ENCODE measurements around the gene HOXC4.
"Not testable (repeated sequence)": the region's sequence is repeated elsewhere in the genome, so short reads cannot be mapped to it uniquely, and the experiment has no call there.

HOXC4 gene

GRCh38 chr12:54041097-54041690 lies 12.4 kb upstream of the HOXC4 start:
- no peak for DNase-seq (ENCODE audit: low read depth)

GRCh38 chr12:54042033-54042432 lies 11.6 kb upstream of the HOXC4 start:
- not testable (repeated sequence) for DNase-seq (ENCODE audit: low read depth)

DNA sequence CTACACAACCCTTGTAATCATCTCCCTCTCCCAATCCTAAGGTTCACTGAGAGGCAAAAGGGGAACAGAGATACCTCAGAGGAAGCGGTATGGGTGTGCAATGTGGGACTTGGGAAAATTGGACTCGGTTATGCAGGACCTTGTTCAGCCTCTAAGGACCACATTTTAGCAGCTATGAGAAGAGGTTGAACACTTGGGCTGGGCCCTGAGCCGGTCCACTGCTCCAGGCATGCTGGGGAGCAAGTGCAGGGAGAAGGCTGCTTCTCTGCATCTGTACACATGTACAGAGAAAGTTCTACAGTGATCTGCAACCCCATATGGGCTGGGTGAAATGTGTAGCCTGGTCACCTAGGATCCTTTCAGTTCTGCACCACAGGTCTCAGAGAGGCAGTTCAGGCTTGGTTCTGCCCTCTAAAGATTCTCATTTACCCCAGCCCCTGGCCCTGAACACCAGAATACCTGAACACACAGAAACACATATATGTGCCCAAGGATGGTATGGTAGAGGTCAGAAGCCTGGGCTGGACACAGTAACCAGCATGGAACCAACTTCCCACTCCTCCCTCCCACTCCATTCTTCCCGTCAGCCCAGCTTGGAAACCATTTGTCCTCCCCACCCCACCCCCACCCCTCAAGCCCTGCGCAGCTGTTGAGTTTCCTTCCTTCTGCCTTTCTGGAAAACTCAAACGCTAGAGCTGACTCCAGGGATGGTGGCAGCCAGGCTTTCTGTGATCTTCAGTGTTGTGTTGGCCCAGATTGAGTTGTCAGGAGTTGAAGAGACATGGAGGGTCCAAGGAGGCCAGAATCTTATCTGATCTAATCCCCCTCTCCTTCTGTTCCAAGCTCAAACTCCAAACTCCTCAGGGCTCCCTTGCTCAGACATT lies 10.4 kb upstream of the HOXC4 start:
- DNase-seq (ENCODE audit: low read depth), result no peak

- no peak for DNase-seq (ENCODE audit: low read depth)
Observed at GRCh38 chr12:54044425-54045103, 9.1 kb upstream of the HOXC4 start.

GRCh38 chr12:54045401-54045800 lies 8.2 kb upstream of the HOXC4 start:
- DNase-seq (ENCODE audit: low read depth), result no peak

DNA sequence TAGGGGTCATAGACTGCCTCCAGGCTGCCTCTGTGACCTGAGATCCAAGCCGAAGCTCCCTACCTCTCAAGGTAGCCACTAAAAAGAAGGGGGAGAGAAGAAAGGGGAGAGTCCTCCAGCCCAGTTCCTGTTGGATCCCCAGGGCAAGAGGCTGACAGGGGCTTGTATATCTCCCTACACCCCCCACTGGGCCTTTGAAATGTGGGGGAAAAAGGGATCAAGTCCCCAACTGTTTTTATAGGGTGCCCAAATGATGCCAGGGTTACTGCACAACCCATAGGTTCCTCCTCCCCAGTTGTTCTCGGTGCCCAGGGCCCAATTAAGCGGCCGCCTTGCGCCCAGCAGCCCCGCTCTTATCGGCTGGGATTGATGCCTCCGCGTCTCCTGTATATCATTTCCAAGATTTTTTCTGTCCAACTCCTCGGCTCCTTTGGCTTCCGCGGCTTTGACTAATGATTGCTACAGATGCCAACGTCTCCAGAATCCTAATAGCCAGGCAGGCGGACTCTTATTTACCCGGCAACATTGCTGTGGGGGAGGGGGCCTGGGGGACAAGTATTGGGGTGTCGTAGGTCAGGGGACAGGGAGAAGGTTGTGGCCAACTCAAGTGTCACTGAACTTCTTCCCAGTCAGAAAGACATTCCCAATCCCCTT lies 7.6 kb upstream of the HOXC4 start:
- DNase-seq (ENCODE audit: low read depth), result no peak

GRCh38 chr12:54046809-54047159 lies 6.9 kb upstream of the HOXC4 start:
- DNase-seq (ENCODE audit: low read depth), result no peak

DNA sequence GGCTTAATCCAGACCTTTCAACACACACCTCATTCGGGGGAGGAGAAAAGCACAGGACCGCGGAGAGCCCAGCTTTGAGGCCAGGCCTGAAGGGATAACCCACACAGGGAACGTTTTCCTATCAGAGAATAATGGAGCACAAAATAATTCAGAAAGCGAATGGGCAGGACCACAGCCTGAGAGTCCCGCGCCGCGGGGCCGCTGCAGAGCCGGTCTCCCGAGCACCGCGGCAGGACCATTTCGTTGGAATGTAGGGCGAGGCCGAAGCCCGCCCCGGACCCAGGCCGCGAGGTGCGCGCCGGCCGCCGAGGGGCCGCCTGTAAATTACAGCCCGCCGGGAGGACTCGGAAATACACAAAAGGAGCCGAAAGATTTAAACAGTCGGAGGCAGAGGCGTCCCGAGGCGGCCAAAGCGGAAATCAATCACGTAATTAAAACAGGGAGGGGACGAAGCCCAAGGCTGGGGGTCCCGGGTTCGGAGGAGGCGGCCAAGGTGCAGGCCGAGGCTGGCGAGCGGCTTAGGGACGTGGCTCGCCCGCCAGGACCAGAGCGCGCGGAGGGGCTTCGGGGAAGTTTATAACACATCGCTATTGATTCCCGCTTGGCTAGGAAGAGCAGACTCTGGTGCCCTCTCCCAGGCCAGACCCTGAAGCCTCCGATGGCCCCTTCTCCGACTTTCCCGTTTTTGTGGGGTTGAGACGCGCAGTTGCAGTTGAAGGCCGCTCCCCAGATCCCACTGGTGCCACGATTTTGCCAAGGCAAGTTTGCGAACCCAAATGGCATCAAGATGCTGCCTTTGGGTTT lies 6.3 kb upstream of the HOXC4 start:
- DNase-seq (ENCODE audit: low read depth), result peak; percentile 42

DNA sequence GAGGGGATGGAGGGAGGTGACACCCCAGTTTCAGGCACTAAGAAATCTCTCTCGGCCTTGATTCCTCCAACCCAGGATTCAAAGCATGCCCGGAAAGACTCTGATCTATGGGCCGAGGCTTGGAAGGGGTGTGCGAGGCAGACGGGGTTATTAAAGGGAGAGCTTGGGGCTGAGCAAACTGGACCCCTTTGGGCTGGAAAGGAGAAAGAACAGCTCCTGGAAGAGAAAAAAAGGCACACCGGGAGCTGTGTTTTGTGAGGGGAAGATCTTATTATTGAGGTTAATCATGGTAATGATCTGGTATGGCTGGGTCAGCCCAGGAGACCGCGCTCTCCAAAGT lies 5.7 kb upstream of the HOXC4 start:
- no peak for DNase-seq (ENCODE audit: low read depth)

DNA sequence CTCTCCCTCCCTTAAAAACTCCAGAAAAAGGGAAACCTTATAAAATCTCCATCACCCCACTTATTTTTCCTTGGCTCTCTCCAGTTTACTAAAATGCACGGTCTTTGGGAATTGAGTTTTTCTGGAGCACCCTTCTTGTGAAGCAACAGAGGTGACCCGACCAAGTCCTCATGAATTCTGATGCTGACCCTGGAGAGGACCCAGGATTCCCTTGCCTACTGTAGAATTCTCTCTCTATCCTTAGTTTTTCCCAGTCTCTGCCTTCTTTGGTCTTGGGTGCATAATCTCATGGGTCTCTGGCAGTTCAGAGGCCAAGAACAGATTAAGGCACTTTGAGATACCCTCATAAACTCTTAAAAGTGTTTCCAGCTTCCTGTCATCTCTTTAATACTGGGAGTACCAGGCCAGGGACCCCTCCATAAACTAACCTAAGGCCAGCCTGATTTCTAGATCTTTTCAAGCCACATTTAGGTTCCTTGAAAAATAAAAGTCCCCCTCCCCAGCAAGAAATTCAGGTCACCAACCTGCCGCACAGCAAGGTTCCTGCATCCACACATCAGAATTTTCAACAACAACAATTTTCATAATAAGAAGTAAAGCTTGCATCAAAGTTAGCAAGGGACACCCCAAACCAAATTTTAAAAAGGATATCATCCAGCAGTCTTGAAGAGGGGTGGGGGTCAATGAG lies 5.1 kb upstream of the HOXC4 start:
- DNase-seq (ENCODE audit: low read depth), result no peak

DNA sequence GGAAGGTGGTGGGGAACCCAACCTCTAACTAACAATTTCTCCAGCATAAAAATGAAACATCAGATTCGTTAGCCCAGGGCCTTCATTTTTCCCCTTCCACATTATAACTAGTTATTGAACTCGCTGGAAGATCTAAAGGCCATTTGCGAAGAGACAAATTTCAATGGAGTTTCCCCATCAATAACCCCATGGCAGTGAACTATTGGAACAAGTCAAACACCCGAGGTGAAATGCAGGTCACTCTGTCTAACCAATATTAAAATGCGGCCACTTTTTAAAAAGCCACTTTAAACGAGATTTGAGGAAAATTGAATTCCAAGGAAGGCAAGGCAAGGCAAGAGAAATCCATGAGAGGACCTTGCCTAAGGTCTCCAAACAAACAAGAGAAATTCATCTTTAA lies 4.5 kb upstream of the HOXC4 start:
- no peak for DNase-seq (ENCODE audit: low read depth)

- no peak for DNase-seq (ENCODE audit: low read depth)
Observed at GRCh38 chr12:54050482-54050810, 3.2 kb upstream of the HOXC4 start.

DNA sequence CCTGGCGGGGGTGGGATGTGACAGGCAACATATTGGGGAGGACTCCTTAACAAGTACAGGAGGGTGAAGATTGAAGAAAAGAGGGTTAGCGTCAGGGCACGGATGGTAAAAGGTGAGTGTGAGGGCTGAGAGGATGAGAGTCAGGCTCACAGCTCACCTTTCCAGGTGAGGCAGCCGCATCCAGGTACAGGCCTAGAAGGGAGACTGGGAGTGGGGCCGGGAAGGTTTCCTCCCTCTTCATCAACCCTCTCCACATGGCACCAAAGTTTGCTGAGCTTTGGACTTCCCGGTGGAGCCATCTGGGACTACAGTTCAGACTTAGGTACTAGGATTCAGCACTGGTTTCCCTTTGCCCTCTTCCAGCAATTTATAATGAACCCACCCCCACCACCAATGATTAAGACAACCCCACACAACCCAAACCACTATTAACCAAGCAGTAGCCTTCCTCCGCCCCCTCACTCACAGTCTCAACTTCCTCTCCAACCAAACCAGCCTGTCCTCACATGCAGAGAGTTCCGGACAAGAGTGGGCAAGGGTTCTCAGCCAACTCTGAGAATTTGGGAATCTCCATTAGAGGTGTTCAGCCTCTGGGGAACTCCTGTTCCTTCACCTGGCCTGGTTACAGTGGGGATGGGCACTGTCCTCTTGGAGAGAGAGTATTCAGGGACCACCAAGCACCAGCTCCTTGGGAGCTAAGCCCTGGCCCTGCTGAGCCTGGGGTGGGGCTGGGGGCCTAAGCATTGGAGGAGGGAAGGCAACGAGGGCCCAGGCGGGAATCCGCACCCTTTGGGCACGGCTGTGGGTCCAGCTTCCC lies 2.4 kb upstream of the HOXC4 start:
- DNase-seq (ENCODE audit: low read depth), result no peak

DNA sequence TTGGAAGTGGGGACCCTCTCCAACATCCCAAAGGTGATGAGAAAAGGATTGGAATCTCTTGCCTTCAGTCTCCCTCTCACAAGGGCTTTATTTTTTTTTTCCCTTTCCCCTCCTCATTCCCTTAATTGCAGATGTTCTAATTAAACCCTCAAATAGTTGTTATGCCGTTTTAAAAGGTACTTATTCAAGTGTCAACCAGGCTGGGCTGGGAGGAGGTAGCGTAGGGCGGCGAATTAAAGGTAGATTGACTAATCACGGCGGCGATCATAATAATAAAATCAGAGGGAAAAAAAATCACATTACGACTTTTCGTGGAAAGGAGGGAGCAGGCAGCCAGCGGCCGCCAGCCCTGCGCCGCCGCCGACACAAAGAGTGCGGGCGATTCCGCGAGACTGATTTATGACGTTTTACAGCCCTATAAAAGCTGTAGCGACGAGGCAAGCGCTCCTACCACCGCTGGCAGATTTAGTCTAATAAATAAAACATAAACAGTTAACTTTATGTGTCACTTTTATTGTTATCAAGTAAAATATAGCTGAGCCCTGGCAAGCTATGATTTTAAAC lies 1.7 kb upstream of the HOXC4 start:
- DNase-seq (ENCODE audit: low read depth), result no peak

DNA sequence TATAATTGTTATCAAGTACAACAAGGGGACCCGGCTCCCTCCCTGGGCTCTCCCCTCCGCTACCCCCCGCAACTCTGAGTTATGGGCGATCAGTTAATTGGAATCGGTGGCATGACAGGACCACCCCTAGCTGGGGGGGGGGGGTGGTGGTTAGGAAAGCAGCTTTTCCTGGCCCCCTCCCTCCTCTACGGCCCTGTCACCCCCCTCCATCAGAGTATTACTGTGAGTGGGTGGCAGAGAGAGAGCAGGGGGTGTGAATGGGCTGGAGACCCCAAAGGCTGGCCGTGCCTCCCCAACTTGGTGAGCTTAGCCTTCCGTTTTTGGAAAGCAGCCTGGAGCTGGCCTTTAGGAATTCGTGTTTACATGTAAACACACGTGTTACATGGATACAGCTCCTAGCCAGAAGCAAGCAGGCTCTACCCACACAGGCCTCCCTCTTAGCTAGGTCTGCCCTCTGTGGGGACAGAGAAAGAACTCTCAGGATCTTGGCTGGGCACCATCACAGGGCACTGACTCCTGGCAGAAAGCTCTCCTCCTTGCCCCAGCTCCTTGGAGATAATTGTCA lies 1.1 kb upstream of the HOXC4 start:
- DNase-seq (ENCODE audit: low read depth), result no peak

- DNase-seq (ENCODE audit: low read depth), result no peak
Observed at GRCh38 chr12:54053003-54053750, 458 bp upstream of the HOXC4 start.

GRCh38 chr12:54054742-54055194 lies 1.1 kb downstream of the HOXC4 start:
- DNase-seq (ENCODE audit: low read depth), result no peak

DNA sequence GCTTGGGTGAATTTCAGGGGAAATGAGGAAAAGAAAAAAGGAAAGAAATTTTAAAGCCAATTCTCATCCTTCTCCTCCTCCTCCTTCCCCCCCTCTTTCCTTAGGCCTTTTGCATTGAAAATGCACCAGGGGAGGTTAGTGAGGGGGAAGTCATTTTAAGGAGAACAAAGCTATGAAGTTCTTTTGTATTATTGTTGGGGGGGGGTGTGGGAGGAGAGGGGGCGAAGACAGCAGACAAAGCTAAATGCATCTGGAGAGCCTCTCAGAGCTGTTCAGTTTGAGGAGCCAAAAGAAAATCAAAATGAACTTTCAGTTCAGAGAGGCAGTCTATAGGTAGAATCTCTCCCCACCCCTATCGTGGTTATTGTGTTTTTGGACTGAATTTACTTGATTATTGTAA lies 1.9 kb downstream of the HOXC4 start:
- DNase-seq (ENCODE audit: low read depth), result no peak

DNA sequence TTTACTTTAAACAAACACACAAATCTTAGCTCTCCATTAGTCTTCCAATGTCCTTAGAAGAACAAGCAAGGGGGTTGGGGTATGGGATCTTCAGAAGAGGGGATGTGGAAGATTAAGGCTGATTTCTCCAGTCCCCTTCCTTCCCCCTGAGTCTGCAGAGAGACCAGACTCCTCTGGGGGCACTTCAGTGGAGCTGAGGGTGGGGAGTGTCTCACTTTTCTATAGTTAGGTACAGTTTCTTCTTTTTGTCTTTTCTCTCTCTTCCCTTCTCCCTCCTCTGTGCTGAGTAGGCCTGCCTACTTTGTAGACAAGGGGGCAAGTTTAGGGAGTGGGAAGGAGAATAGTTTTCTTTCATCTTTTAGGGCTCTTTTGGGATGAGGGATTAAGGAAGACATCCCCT lies 2.5 kb downstream of the HOXC4 start:
- DNase-seq (ENCODE audit: low read depth), result no peak
